Immature natural killer cell (primary cell): ENCODE measurements around the gene MSMB. TPM values are rescaled to one million over a fixed set of nuclear protein-coding genes. Genes with fewer than 3 reads are reported as not detected.
A peak's percentile ranks its signal among the peaks of the same experiment; 100 is the strongest.
"Not testable (repeated sequence)": the region's sequence is repeated elsewhere in the genome, so short reads cannot be mapped to it uniquely, and the experiment has no call there.

Experiments used
- DNase-seq, 3 donors: peaks; one replicate each; pipeline ENCODE4 v3.0.0; 2022; ENCODE audit warnings: mixed read lengths in 1 of 3
- H3K27ac Mint-ChIP-seq, 6 donors: one replicate each; pipeline ENCODE4 v1.8.0; 2020; ENCODE audit warnings: mixed read lengths in 6 of 6, mild to moderate bottlenecking in 5 of 6, inconsistent platforms in 4 of 6, moderate library complexity in 3 of 6
- H3K27me3 Mint-ChIP-seq, 3 donors: one replicate each; pipeline ENCODE4 v1.8.0; 2020 to 2021; ENCODE audit warnings: low read depth in 3 of 3, mild to moderate bottlenecking in 3 of 3, mixed read lengths in 3 of 3, moderate library complexity in 3 of 3, inconsistent platforms in 1 of 3
- H3K36me3 Mint-ChIP-seq, 3 donors: one replicate each; pipeline ENCODE4 v1.8.0; 2020; ENCODE audit warnings: mixed read lengths in 3 of 3, inconsistent platforms in 2 of 3, mild to moderate bottlenecking in 2 of 3
- H3K4me1 Mint-ChIP-seq, 2 donors: one replicate each; pipeline ENCODE4 v1.8.0; 2020; ENCODE audit warnings: inconsistent platforms in 2 of 2, mild to moderate bottlenecking in 2 of 2, mixed read lengths in 2 of 2, moderate library complexity in 1 of 2
- H3K4me3 Mint-ChIP-seq, 5 donors: one replicate each; pipeline ENCODE4 v1.8.0; 2020; ENCODE audit warnings: mild to moderate bottlenecking in 5 of 5, mixed read lengths in 5 of 5, inconsistent platforms in 3 of 5, moderate library complexity in 3 of 5
- H3K9me3 Mint-ChIP-seq, 6 donors: one replicate each; pipeline ENCODE4 v1.8.0; 2020; ENCODE audit warnings: mild to moderate bottlenecking in 6 of 6, mixed read lengths in 6 of 6, inconsistent platforms in 4 of 6, moderate library complexity in 3 of 6
- polyA plus RNA-seq, 3 donors: library from polyadenylated mRNA; unstranded; fragments of 300-500 nt; fragmentation: Illumina TruSeq; gene quantifications; one replicate each; pipeline ENCODE4 v1.2.3, GENCODE V29; 2021

MSMB gene
- not detected for polyA plus RNA-seq

- Mint-ChIP-seq H3K4me3 (no peak within 1 kb of the TSS), H3K4me1 (no peaks in the 10 kb centered on the region), H3K27me3 (peaks cover 2 to 5% (median 5%) of the 10 kb centered on the region in 3 donors), H3K9me3 (no peaks in the 10 kb centered on the region), H3K27ac (no peak within 1 kb of the TSS), H3K36me3 (no peaks in the 10 kb centered on the region)
- DNase-seq = no peak
Measured at GRCh38 chr10:46046261-46046660, at the start of gene MSMB. MSMB (minus strand) TSS chr10:46046269; CDS start chr10:46046237, 32 bp downstream.

- Mint-ChIP-seq H3K27me3 (peaks cover 0 to 7% (median 0%) of the 10 kb centered on the region in 3 donors), H3K9me3 (no peaks in the 10 kb centered on the region), H3K4me1 (peaks cover 20% of the 10 kb centered on the region in 2 donors), H3K36me3 (no peaks in the 10 kb centered on the region), H3K4me3 (peak overlapping the region in 3 of 5 donors; percentile 14 to 55 (median 44)), H3K27ac (no peak overlapping the region)
- DNase-seq = no peak
Measured at GRCh38 chr10:46094931-46095750, 49.1 kb upstream of the MSMB start.

- no peak for DNase-seq
- Mint-ChIP-seq H3K4me3 (peak overlapping the region in 1 of 5 donors; percentile 26), H3K27ac (no peak overlapping the region)
Measured at GRCh38 chr10:46094197-46094500, 48.1 kb upstream of the MSMB start.

GRCh38 chr10:46093316-46094196 lies 47.5 kb upstream of the MSMB start:
- H3K9me3 Mint-ChIP-seq, H3K27ac Mint-ChIP-seq, H3K36me3 Mint-ChIP-seq, H3K4me3 Mint-ChIP-seq, DNase-seq, H3K27me3 Mint-ChIP-seq: not testable (repeated sequence)
- H3K4me1 Mint-ChIP-seq = peaks cover 20% of the 10 kb centered on the region in 2 donors

More at GRCh38 chr10:46094197-46094500, 48.1 kb upstream of the MSMB start:
- Mint-ChIP-seq H3K36me3 (no peaks in the 10 kb centered on the region), H3K4me1 (peaks cover 20% of the 10 kb centered on the region in 2 donors), H3K9me3 (no peaks in the 10 kb centered on the region), H3K27me3 (peaks cover 0 to 7% (median 0%) of the 10 kb centered on the region in 3 donors)

- no peaks in the 10 kb centered on the region for H3K36me3 Mint-ChIP-seq
- no peak overlapping the region for H3K27ac Mint-ChIP-seq
- no peaks in the 10 kb centered on the region for H3K9me3 Mint-ChIP-seq
- H3K27me3 Mint-ChIP-seq = peaks cover 0 to 3% (median 0%) of the 10 kb centered on the region in 3 donors
- H3K4me3 Mint-ChIP-seq = no peak overlapping the region
- peak; percentile 31 to 49 (median 33) for DNase-seq
- H3K4me1 Mint-ChIP-seq = peaks cover 17% of the 10 kb centered on the region in 2 donors
Measured at GRCh38 chr10:46092524-46093081, 46.5 kb upstream of the MSMB start.

- H3K4me3 Mint-ChIP-seq = peak overlapping the region in 3 of 5 donors; percentile 9 to 62 (median 35)
- peak overlapping the region in 4 of 6 donors; percentile 62 to 77 (median 67) for H3K27ac Mint-ChIP-seq
- H3K36me3 Mint-ChIP-seq = no peaks in the 10 kb centered on the region
- no peaks in the 10 kb centered on the region for H3K9me3 Mint-ChIP-seq
- H3K27me3 Mint-ChIP-seq = peaks cover 0 to 2% (median 0%) of the 10 kb centered on the region in 3 donors
- DNase-seq = no peak
- H3K4me1 Mint-ChIP-seq = peaks cover 11% of the 10 kb centered on the region in 2 donors
Measured at GRCh38 chr10:46091828-46092523, 45.9 kb upstream of the MSMB start.

GRCh38 chr10:46091080-46091827 lies 45.2 kb upstream of the MSMB start:
- no peak for DNase-seq
- Mint-ChIP-seq H3K9me3 (no peaks in the 10 kb centered on the region), H3K4me1 (peaks cover 3 to 4% of the 10 kb centered on the region in 2 donors), H3K27me3 (peaks cover 0 to 2% (median 0%) of the 10 kb centered on the region in 3 donors), H3K27ac (peak overlapping the region in 5 of 6 donors; percentile 40 to 77 (median 62)), H3K36me3 (no peaks in the 10 kb centered on the region), H3K4me3 (peak overlapping the region in 3 of 5 donors; percentile 9 to 62 (median 35))

- Mint-ChIP-seq H3K36me3 (no peaks in the 10 kb centered on the region), H3K4me3 (peak overlapping the region in 1 of 5 donors; percentile 15), H3K27me3 (peaks cover 0 to 2% (median 0%) of the 10 kb centered on the region in 3 donors), H3K4me1 (no peaks in the 10 kb centered on the region), H3K27ac (peak overlapping the region in 3 of 6 donors; percentile 47 to 71 (median 50)), H3K9me3 (no peaks in the 10 kb centered on the region)
- no peak for DNase-seq
Measured at GRCh38 chr10:46090258-46090812, 44.3 kb upstream of the MSMB start.

- not testable (repeated sequence) for H3K4me3 Mint-ChIP-seq, H3K27me3 Mint-ChIP-seq, H3K27ac Mint-ChIP-seq, H3K4me1 Mint-ChIP-seq, H3K36me3 Mint-ChIP-seq, DNase-seq, H3K9me3 Mint-ChIP-seq
Measured at GRCh38 chr10:46087381-46087780, 41.3 kb upstream of the MSMB start.

GRCh38 chr10:46084321-46085165 lies 38.5 kb upstream of the MSMB start:
- no peaks in the 10 kb centered on the region for H3K9me3 Mint-ChIP-seq

GRCh38 chr10:46080886-46081285 lies 34.8 kb upstream of the MSMB start:
- Mint-ChIP-seq H3K4me1 (peaks cover 31 to 44% of the 10 kb centered on the region in 2 donors), H3K27ac (peak overlapping the region in 1 of 6 donors; percentile 61), H3K27me3 (peaks cover 2 to 4% (median 2%) of the 10 kb centered on the region in 3 donors), H3K4me3 (peak overlapping the region in 1 of 5 donors; percentile 45), H3K36me3 (no peaks in the 10 kb centered on the region), H3K9me3 (no peaks in the 10 kb centered on the region)
- no peak for DNase-seq

More at GRCh38 chr10:46084321-46085165, 38.5 kb upstream of the MSMB start:
- H3K27me3 Mint-ChIP-seq = peaks cover 2 to 4% (median 2%) of the 10 kb centered on the region in 3 donors
- no peak overlapping the region for H3K27ac Mint-ChIP-seq
- H3K36me3 Mint-ChIP-seq = no peaks in the 10 kb centered on the region
- peaks cover 14 to 28% of the 10 kb centered on the region in 2 donors for H3K4me1 Mint-ChIP-seq
- H3K4me3 Mint-ChIP-seq = no peak overlapping the region
- no peak for DNase-seq
